ENCODE results near the gene SMPDL3A. TPM values are rescaled to one million over a fixed set of nuclear protein-coding genes. Genes with fewer than 3 reads are reported as not detected.

The SMPDL3A gene
- total and polyA plus RNA-seq, 2 of the 13 experiments (the other 11 are each of a cell fraction or from before 2014, with no cell fraction given): 7.8 to 17.3 TPM

DNA sequence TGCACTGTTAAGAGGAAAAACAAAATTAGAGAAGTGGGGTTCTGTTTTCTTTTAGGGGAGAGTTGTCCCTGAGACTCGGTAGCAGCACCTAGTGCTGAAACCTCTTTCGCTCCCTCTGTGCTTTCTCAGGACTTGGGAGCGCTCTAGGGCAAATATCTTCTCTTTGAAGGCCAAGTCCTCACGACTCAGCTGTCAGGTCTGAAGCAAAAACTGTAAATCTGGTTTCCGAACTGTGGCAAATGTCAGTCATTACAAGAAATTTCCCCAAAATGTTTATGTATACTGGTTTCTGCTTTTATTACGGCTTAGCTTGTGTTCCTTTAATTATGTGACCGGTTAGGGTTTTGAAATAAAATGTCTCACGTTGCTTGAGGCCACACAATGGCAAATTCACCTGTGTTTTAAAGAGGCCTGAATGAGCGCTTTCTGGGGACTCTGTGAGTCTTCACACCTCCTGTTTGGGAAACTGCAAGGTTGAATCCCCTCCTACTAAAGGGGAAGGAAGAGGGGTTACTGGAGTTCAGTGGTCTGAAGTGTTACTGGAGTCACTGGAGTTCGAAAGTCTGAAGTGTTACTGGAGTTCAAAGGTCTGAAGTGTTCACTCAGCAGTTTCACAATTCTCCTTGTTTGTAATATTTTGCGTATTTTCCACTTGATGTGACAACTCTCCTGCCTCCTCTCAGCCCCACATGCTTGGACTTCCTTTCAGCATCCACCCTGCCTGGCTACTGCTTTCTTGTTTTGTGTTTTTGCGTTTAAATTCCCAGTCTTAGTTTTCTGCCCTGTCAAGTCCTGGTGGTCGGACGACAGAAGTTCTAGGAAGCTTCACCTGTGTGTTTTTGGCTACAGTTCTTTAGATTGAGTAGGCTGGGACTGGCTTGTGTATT is 1.6 kb downstream of the SMPDL3A start (continued):
- TF ChIP-seq RFX1 (IDR thresholded peaks at IDR 0.05) (no peak), RORA (CRISPR knock-in tag; IDR thresholded peaks at IDR 0.05) (no peak), CREM (IDR thresholded peaks at IDR 0.05) (peak; percentile 68), CREM (CRISPR knock-in tag; IDR thresholded peaks at IDR 0.05) (no peak), MTA3 (CRISPR knock-in tag; IDR thresholded peaks at IDR 0.05) (no peak), NR3C1 (CRISPR knock-in tag; IDR thresholded peaks at IDR 0.05) (no peak), REPIN1 (CRISPR knock-in tag; IDR thresholded peaks at IDR 0.05; ENCODE audit: borderline replicate concordance, low read depth) (no peak; the same call in 1 of the 2 replicates), PAWR (CRISPR knock-in tag; IDR thresholded peaks at IDR 0.05; ENCODE audit: borderline replicate concordance) (no peak), SMAD9 (CRISPR knock-in tag; IDR thresholded peaks at IDR 0.05) (no peak)
- TF ChIP-seq, protein P1, sequence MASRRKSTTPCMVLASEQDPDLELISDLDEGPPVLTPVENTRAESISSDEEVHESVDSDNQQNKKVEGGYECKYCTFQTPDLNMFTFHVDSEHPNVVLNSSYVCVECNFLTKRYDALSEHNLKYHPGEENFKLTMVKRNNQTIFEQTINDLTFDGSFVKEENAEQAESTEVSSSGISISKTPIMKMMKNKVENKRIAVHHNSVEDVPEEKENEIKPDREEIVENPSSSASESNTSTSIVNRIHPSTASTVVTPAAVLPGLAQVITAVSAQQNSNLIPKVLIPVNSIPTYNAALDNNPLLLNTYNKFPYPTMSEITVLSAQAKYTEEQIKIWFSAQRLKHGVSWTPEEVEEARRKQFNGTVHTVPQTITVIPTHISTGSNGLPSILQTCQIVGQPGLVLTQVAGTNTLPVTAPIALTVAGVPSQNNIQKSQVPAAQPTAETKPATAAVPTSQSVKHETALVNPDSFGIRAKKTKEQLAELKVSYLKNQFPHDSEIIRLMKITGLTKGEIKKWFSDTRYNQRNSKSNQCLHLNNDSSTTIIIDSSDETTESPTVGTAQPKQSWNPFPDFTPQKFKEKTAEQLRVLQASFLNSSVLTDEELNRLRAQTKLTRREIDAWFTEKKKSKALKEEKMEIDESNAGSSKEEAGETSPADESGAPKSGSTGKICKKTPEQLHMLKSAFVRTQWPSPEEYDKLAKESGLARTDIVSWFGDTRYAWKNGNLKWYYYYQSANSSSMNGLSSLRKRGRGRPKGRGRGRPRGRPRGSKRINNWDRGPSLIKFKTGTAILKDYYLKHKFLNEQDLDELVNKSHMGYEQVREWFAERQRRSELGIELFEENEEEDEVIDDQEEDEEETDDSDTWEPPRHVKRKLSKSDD (CRISPR knock-in tag; IDR thresholded peaks at IDR 0.05; ENCODE audit: low read depth): no peak
- TF ChIP-seq, protein P2, sequence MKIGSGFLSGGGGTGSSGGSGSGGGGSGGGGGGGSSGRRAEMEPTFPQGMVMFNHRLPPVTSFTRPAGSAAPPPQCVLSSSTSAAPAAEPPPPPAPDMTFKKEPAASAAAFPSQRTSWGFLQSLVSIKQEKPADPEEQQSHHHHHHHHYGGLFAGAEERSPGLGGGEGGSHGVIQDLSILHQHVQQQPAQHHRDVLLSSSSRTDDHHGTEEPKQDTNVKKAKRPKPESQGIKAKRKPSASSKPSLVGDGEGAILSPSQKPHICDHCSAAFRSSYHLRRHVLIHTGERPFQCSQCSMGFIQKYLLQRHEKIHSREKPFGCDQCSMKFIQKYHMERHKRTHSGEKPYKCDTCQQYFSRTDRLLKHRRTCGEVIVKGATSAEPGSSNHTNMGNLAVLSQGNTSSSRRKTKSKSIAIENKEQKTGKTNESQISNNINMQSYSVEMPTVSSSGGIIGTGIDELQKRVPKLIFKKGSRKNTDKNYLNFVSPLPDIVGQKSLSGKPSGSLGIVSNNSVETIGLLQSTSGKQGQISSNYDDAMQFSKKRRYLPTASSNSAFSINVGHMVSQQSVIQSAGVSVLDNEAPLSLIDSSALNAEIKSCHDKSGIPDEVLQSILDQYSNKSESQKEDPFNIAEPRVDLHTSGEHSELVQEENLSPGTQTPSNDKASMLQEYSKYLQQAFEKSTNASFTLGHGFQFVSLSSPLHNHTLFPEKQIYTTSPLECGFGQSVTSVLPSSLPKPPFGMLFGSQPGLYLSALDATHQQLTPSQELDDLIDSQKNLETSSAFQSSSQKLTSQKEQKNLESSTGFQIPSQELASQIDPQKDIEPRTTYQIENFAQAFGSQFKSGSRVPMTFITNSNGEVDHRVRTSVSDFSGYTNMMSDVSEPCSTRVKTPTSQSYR (CRISPR knock-in tag; IDR thresholded peaks at IDR 0.05; ENCODE audit: borderline replicate concordance): peak; percentile 44; the same call in 1 of the 2 replicates
- TF ChIP-seq, protein P3, sequence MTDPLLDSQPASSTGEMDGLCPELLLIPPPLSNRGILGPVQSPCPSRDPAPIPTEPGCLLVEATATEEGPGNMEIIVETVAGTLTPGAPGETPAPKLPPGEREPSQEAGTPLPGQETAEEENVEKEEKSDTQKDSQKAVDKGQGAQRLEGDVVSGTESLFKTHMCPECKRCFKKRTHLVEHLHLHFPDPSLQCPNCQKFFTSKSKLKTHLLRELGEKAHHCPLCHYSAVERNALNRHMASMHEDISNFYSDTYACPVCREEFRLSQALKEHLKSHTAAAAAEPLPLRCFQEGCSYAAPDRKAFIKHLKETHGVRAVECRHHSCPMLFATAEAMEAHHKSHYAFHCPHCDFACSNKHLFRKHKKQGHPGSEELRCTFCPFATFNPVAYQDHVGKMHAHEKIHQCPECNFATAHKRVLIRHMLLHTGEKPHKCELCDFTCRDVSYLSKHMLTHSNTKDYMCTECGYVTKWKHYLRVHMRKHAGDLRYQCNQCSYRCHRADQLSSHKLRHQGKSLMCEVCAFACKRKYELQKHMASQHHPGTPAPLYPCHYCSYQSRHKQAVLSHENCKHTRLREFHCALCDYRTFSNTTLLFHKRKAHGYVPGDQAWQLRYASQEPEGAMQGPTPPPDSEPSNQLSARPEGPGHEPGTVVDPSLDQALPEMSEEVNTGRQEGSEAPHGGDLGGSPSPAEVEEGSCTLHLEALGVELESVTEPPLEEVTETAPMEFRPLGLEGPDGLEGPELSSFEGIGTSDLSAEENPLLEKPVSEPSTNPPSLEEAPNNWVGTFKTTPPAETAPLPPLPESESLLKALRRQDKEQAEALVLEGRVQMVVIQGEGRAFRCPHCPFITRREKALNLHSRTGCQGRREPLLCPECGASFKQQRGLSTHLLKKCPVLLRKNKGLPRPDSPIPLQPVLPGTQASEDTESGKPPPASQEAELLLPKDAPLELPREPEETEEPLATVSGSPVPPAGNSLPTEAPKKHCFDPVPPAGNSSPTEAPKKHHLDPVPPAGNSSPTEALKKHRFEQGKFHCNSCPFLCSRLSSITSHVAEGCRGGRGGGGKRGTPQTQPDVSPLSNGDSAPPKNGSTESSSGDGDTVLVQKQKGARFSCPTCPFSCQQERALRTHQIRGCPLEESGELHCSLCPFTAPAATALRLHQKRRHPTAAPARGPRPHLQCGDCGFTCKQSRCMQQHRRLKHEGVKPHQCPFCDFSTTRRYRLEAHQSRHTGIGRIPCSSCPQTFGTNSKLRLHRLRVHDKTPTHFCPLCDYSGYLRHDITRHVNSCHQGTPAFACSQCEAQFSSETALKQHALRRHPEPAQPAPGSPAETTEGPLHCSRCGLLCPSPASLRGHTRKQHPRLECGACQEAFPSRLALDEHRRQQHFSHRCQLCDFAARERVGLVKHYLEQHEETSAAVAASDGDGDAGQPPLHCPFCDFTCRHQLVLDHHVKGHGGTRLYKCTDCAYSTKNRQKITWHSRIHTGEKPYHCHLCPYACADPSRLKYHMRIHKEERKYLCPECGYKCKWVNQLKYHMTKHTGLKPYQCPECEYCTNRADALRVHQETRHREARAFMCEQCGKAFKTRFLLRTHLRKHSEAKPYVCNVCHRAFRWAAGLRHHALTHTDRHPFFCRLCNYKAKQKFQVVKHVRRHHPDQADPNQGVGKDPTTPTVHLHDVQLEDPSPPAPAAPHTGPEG (CRISPR knock-in tag; IDR thresholded peaks at IDR 0.05): no peak
- TF ChIP-seq, protein P4, sequence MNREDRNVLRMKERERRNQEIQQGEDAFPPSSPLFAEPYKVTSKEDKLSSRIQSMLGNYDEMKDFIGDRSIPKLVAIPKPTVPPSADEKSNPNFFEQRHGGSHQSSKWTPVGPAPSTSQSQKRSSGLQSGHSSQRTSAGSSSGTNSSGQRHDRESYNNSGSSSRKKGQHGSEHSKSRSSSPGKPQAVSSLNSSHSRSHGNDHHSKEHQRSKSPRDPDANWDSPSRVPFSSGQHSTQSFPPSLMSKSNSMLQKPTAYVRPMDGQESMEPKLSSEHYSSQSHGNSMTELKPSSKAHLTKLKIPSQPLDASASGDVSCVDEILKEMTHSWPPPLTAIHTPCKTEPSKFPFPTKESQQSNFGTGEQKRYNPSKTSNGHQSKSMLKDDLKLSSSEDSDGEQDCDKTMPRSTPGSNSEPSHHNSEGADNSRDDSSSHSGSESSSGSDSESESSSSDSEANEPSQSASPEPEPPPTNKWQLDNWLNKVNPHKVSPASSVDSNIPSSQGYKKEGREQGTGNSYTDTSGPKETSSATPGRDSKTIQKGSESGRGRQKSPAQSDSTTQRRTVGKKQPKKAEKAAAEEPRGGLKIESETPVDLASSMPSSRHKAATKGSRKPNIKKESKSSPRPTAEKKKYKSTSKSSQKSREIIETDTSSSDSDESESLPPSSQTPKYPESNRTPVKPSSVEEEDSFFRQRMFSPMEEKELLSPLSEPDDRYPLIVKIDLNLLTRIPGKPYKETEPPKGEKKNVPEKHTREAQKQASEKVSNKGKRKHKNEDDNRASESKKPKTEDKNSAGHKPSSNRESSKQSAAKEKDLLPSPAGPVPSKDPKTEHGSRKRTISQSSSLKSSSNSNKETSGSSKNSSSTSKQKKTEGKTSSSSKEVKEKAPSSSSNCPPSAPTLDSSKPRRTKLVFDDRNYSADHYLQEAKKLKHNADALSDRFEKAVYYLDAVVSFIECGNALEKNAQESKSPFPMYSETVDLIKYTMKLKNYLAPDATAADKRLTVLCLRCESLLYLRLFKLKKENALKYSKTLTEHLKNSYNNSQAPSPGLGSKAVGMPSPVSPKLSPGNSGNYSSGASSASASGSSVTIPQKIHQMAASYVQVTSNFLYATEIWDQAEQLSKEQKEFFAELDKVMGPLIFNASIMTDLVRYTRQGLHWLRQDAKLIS (CRISPR knock-in tag; IDR thresholded peaks at IDR 0.05): no peak; the same call in 1 of the 2 replicates
